GM18502 (cell line): ENCODE data around the gene NRBF2.
"Not testable (repeated sequence)": the region's sequence is repeated elsewhere in the genome, so short reads cannot be mapped to it uniquely, and the experiment has no call there.

ENCODE experiments used
- ATAC-seq: cut with Tn5 transposase; IDR thresholded peaks from one replicate; pipeline ENCODE4 v1.9.1; 2021; ENCODE audit warnings: mild to moderate bottlenecking; ENCODE audit not compliant: unreplicated experiment, poor library complexity

NRBF2 gene

GRCh38 chr10:63116452-63117072, 16.6 kb upstream of the NRBF2 start:
- ATAC-seq = no peak

GRCh38 chr10:63119041-63119440, 14.1 kb upstream of the NRBF2 start:
- no peak for ATAC-seq

- no peak for ATAC-seq
Observed at GRCh38 chr10:63120554-63120953, 12.6 kb upstream of the NRBF2 start.

GRCh38 chr10:63123727-63124362, 9.3 kb upstream of the NRBF2 start:
- no peak for ATAC-seq

- no peak for ATAC-seq
Observed at GRCh38 chr10:63125459-63125858, 7.7 kb upstream of the NRBF2 start.

- no peak for ATAC-seq
Observed at GRCh38 chr10:63128443-63128842, 4.7 kb upstream of the NRBF2 start.

- no peak for ATAC-seq
Observed at GRCh38 chr10:63129888-63130287, 3.2 kb upstream of the NRBF2 start.

GRCh38 chr10:63132651-63133055, 475 bp upstream of the NRBF2 start:
- ATAC-seq = no peak

- no peak for ATAC-seq
Observed at GRCh38 chr10:63133821-63134557, 861 bp downstream of the NRBF2 start.

GRCh38 chr10:63137306-63137705, 4.2 kb downstream of the NRBF2 start:
- ATAC-seq = no peak

GRCh38 chr10:63140077-63140476, 6.9 kb downstream of the NRBF2 start:
- no peak for ATAC-seq

GRCh38 chr10:63142136-63142535, 9.0 kb downstream of the NRBF2 start:
- ATAC-seq = no peak

GRCh38 chr10:63143987-63144386, 10.9 kb downstream of the NRBF2 start:
- ATAC-seq = no peak

GRCh38 chr10:63145782-63146181, 12.7 kb downstream of the NRBF2 start:
- peak; percentile 80 for ATAC-seq

- no peak for ATAC-seq
Observed at GRCh38 chr10:63146503-63146902, 13.4 kb downstream of the NRBF2 start.

GRCh38 chr10:63150745-63151144, 17.6 kb downstream of the NRBF2 start:
- ATAC-seq = no peak

- ATAC-seq = not testable (repeated sequence)
Observed at GRCh38 chr10:63153868-63154545, 20.9 kb downstream of the NRBF2 start.

- ATAC-seq = no peak
Observed at GRCh38 chr10:63154546-63155387, 21.6 kb downstream of the NRBF2 start.

GRCh38 chr10:63155388-63156020, 22.4 kb downstream of the NRBF2 start:
- ATAC-seq = no peak

GRCh38 chr10:63156236-63156635, 23.1 kb downstream of the NRBF2 start:
- ATAC-seq = no peak
